SU-DHL-6 (cell line): ENCODE results near the gene IGFL3.
"Not testable (repeated sequence)": the region's sequence is repeated elsewhere in the genome, so short reads cannot be mapped to it uniquely, and the experiment has no call there.

Experiments used
- H2AFZ ChIP-seq: fragments of 200-600 bp; sonication (generic); 2 replicates; pipeline ENCODE4 v1.6.1; 2014; ENCODE audit warnings: low read depth, mild to moderate bottlenecking, moderate library complexity, mixed read lengths, antibody characterized with exemption, low read length; ENCODE audit not compliant: severe bottlenecking
- H3F3A ChIP-seq: fragments of 200-600 bp; shearing (Covaris generic); 2 replicates; pipeline ENCODE4 v1.6.0; 2016; ENCODE audit warnings: antibody characterized with exemption, mild to moderate bottlenecking; ENCODE audit not compliant: insufficient read depth
- H3K27ac ChIP-seq: fragments of 200-600 bp; sonication (generic); 2 replicates; pipeline ENCODE4 v1.5.1; 2016; ENCODE audit warnings: low read depth, mild to moderate bottlenecking, low read length, moderate library complexity, mixed read lengths
- H3K27me3 ChIP-seq: fragments of 200-600 bp; sonication (generic), shearing (Covaris generic); 2 replicates; pipeline ENCODE4 v1.6.0; 2014; ENCODE audit warnings: mild to moderate bottlenecking, low read length
- H3K36me3 ChIP-seq: fragments of 200-600 bp; sonication (generic); 2 replicates; pipeline ENCODE4 v1.6.1; 2014; ENCODE audit warnings: mild to moderate bottlenecking, low read length, mixed read lengths
- H3K4me2 ChIP-seq: fragments of 300-600, 200-600 bp; shearing (Covaris generic), sonication (generic); 2 replicates; pipeline ENCODE4 v1.6.0; 2014; ENCODE audit warnings: low read length, low read depth, mild to moderate bottlenecking; ENCODE audit not compliant: poor library complexity, severe bottlenecking
- H3K4me3 ChIP-seq: fragments of 200-600 bp; sonication (generic); 2 replicates; pipeline ENCODE4 v1.5.1; 2014; ENCODE audit warnings: antibody characterized with exemption, low read length, mild to moderate bottlenecking, mixed read lengths; ENCODE audit not compliant: insufficient read depth, poor library complexity, severe bottlenecking
- H3K79me2 ChIP-seq: fragments of 200-600 bp; sonication (generic); 2 replicates; pipeline ENCODE4 v1.6.1; 2014; ENCODE audit warnings: mild to moderate bottlenecking, low read length, moderate library complexity; ENCODE audit not compliant: insufficient read depth
- H3K9ac ChIP-seq: fragments of 200-600 bp; sonication (generic); 2 replicates; pipeline ENCODE4 v1.7.0; 2014; ENCODE audit warnings: mild to moderate bottlenecking, low read length
- H3K9me2 ChIP-seq: fragments of 200-600 bp; sonication (generic); replicated peaks from 2 replicates; pipeline ENCODE4 v1.6.1; 2014; ENCODE audit warnings: low read length; ENCODE audit not compliant: insufficient read depth
- H3K9me3 ChIP-seq: fragments of 200-600 bp; sonication (generic); 2 replicates; pipeline ENCODE4 v1.6.1; 2014; ENCODE audit warnings: low read length, mixed read lengths; ENCODE audit not compliant: insufficient read depth
- H4K20me1 ChIP-seq: fragments of 200-600 bp; sonication (generic); 2 replicates; pipeline ENCODE4 v1.6.1; 2014; ENCODE audit warnings: low read depth, mild to moderate bottlenecking, antibody characterized with exemption, low read length, moderate library complexity, mixed read lengths
- EZH2phosphoT487 ChIP-seq: fragments of 200-600 bp; sonication (generic), shearing (Covaris generic); conservative IDR thresholded peaks from 2 replicates; pipeline ENCODE4 v1.6.1; 2018; ENCODE audit warnings: mild to moderate bottlenecking, antibody characterized with exemption, low read length, moderate library complexity, mixed read lengths
- TF ChIP-seq, protein P1 (sequence below): fragments of 200-600 bp; sonication (generic); IDR thresholded peaks from one replicate; pipeline ENCODE4 v1.5.1; 2017; ENCODE audit warnings: antibody characterized with exemption, mild to moderate bottlenecking, low read length, moderate library complexity; ENCODE audit not compliant: insufficient read depth, poor library complexity, severe bottlenecking

The IGFL3 gene

DNA sequence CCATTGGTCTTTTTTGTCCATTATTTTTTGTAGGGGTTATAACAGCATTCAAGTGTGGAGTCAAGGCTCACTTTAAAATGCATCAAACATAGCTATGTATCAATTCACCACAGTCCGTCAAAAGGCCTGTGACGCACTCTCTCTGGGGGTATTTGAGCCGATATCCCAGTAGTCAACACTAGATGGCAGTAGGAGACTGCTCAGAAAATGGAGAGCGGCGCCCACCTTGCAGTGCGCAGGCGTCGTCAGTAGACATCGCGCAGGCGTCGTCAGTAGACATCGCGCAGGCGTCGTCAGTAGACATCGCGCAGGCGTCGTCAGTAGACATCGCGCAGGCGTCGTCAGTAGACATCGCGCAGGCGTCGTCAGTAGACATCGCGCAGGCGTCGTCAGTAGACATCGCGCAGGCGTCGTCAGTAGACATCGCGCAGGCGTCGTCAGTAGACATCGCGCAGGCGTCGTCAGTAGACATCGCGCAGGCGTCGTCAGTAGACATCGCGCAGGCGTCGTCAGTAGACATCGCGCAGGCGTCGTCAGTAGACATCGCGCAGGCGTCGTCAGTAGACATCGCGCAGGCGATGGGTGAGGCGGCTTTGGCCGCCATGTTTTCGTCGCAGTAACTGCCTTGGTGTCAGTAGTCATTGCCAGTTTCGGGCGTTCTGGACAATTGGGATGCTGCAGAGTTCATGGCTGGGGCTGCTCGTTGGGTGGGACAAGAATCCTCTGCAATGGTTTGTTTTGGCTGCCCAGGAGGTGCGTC is 45.7 kb downstream of the IGFL3 start:
- H2AFZ ChIP-seq, H3K4me3 ChIP-seq, H3K9me3 ChIP-seq, H3K27me3 ChIP-seq, H3K4me2 ChIP-seq, H3K9me2 ChIP-seq, H3K79me2 ChIP-seq, H3K36me3 ChIP-seq, H3F3A ChIP-seq, H3K27ac ChIP-seq, H4K20me1 ChIP-seq, H3K9ac ChIP-seq: not testable (repeated sequence)
- TF ChIP-seq, protein P1, sequence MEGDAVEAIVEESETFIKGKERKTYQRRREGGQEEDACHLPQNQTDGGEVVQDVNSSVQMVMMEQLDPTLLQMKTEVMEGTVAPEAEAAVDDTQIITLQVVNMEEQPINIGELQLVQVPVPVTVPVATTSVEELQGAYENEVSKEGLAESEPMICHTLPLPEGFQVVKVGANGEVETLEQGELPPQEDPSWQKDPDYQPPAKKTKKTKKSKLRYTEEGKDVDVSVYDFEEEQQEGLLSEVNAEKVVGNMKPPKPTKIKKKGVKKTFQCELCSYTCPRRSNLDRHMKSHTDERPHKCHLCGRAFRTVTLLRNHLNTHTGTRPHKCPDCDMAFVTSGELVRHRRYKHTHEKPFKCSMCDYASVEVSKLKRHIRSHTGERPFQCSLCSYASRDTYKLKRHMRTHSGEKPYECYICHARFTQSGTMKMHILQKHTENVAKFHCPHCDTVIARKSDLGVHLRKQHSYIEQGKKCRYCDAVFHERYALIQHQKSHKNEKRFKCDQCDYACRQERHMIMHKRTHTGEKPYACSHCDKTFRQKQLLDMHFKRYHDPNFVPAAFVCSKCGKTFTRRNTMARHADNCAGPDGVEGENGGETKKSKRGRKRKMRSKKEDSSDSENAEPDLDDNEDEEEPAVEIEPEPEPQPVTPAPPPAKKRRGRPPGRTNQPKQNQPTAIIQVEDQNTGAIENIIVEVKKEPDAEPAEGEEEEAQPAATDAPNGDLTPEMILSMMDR, result peak; percentile 17

DNA sequence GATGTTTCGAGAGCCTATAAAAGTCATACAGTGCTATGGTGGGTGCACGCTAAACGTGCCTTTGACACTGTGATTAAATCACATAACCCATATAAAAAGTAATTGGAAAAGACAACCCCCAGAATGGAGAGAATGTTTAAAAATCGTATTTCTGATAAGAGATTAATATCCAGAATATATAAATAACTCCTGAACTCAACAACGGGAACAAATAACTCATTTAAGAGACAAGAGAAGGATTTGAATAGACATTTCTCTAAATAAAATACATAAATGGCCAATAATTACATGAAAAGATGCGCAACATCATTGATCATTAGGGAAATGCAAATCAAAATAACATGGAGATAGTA is 46.7 kb downstream of the IGFL3 start:
- Histone ChIP-seq H3K4me2 (no peak overlapping the region), H3K4me3 (no peak overlapping the region), H3K9me2 (no peaks in the 10 kb centered on the region), H3K27ac (no peak overlapping the region), H3K27me3 (no peaks in the 10 kb centered on the region), H4K20me1 (no peaks in the 10 kb centered on the region), H2AFZ (no peak overlapping the region), H3F3A (no peaks in the 10 kb centered on the region), H3K9me3 (no peaks in the 10 kb centered on the region), H3K36me3 (no peaks in the 10 kb centered on the region), H3K9ac (no peak overlapping the region), H3K79me2 (no peaks in the 10 kb centered on the region)
- TF ChIP-seq EZH2phosphoT487, result no peak
- TF ChIP-seq, protein P1, result no peak

DNA sequence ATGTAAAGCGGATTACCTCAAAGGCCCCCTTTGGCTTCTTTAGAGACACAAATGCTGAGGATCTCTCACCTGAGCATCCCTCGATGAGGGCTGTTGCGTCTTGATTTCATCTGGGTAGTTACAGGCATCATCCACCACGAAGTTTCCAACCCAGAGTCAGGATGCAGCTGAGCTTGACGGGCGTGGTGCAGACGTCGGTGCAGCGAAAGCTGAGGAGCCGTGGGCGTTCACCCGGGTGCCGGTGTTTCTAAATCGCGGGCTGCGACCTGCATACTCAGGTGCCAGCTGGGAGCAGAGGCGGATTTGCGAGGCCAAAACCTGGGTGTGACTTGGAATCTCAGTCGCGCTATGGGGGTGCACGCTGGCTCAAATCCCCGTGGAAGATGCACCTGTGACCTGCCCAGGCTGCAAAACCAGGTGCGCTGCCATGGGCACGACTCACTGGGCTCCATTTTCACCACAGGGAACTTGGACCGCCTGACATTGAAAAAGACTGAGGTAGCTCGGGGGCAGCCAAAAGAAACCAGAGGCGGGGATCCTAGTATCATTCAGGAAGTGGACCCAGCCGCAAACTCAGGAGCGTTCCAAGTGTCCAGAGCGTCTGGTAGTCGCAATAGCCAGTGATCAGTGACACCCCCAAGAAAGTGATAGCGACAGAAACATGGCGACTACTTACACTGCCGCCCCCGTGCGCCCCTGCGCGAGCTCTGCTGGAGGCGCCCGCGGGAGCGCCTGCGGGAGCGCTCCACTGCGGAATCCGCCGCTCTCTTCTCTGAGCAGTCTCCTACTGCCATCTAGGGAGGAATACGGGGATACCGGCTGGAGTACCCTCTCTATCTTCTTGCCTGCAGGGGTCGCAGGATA is 47.3 kb downstream of the IGFL3 start:
- H3K36me3 ChIP-seq, result no peaks in the 10 kb centered on the region
- no peak overlapping the region for H3K27ac ChIP-seq
- no peak for TF ChIP-seq EZH2phosphoT487
- TF ChIP-seq, protein P1, result peak; percentile 30
- no peaks in the 10 kb centered on the region for H3K9me2 ChIP-seq
- H3F3A ChIP-seq, result no peaks in the 10 kb centered on the region
- H3K4me3 ChIP-seq, result no peak overlapping the region
- H3K9me3 ChIP-seq, result no peaks in the 10 kb centered on the region
- no peaks in the 10 kb centered on the region for H4K20me1 ChIP-seq
- H3K79me2 ChIP-seq, result no peaks in the 10 kb centered on the region
- H2AFZ ChIP-seq, result no peak overlapping the region
- H3K9ac ChIP-seq, result no peak overlapping the region
- no peak overlapping the region for H3K4me2 ChIP-seq
- no peaks in the 10 kb centered on the region for H3K27me3 ChIP-seq
